ENCODE results near the gene MYO9B. TPM values are rescaled to one million over a fixed set of nuclear protein-coding genes. Genes with fewer than 3 reads are reported as not detected.

Gene MYO9B
- polyA plus RNA-seq, 10 donors = 30.2 to 48.5 (median 34.2) TPM

GRCh38 chr19:17236811-17237543 is 161.4 kb downstream of the MYO9B start:
- DNase-seq = no peak

DNA sequence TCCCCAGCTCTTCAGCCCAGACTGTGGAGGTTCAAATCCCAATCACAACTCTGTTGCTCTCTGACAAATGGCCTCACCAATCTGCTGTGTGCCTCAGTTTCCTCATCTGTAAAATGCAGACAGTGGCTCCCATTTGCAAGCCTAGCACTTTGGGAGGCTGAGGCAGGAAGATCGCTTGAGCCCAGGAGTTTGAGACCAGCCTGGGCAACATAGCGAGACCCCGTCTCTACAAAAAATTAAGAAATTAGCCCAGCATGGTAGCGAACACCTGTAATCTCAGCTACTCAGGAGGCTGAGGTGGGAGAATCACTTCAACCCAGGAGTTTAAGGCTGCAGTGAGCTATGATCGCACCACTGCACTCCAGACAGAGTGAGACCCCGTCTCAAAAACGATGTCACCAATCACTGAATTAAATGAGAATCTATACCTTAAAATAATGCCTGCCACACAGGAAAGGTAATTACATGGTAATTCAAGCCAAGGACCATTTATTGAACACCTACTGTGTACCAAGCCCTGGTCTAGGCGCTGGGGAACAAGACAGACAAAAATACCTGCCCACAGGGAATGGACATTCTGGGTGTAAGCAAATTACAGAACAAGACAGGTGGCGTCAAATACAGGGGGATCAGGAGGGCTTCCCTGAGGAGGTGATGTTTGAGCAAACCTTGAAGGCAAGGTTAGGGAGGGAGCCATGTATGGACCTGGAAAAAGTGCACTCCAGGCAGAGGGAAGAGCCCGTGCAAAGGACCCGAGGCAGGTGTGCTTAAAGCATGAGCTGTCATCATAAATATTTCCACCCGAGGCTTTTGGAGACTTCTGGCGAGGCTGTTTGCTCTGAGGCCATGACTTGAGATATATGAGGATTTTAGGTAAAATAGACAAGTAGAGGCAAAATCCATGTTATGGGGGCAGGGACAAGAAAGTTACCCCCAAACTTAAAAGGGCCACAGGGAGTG is 162.4 kb downstream of the MYO9B start:
- no peak for DNase-seq

- DNase-seq = no peak
These were observed 164.6 kb downstream of the MYO9B start for GRCh38 chr19:17240062-17240752.

GRCh38 chr19:17240826-17241399 is 165.3 kb downstream of the MYO9B start:
- DNase-seq = no peak

DNA sequence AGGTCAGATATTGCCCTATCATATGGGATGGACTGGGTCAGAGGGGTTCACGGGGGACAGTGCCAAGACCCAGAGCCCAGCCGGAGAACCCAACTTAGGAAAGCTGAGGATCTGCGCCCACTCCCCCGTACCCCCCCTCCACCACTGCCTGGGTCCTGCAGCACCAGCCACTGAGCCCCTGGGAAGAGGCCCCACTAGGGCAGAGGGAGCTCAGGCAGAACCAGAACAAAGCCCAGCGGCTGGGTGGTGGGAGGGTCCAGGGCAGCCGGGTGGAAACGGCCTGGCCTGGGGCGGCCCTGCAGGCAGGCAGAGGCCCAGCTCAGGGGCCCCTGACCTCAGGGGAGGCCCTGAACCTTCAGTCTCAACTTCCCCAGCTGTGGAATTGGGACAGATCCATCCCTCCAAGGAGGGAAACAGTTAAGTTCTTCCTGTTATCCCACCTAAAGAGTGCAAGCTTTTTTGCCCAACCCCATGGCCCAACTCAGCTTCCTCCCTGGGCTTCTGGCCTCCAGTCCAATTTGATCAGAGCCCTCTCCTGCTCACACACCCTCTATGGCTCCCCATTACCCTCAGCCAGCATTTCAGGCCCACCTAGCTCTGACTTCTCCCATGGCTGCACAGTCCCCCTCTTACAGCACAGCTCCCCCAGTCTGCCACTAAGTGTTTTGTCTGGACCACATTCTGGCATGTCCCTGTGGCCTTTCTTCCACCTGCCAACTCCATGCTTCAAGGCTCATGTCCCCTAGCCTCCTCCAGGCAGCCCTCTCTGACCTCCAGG is 167.0 kb downstream of the MYO9B start:
- no peak for DNase-seq

DNA sequence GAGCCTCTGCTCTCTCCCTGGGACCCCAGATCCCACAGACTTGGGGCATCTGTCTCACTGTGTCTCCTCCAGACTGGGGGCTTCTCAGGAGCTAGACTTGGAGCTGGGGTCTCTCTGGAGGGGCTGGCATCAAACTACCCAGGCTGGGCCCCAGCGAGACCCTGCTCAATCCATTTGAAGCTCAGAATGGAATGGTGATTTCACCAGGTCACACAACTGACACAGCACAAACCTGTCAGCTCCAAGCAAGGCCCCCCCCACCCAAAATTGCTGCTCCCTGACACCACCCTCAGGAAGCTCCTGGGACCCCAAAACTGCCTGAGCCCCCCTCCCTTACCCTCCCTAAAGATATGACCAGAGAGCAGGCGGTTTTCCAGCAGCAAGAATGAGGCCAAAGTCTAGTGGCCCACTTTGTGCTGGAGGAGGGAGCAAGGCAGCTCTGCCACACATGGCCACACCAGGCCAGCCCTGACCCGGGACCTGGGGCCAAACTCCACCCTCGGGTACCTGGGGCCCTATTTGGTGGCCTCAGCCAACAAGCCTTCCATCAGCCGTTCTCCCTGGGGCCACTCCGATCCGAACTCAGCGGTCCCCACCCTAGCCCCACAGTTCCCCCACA is 167.7 kb downstream of the MYO9B start:
- no peak for DNase-seq

- DNase-seq = peak in 2 of 3 donors; percentile 35 to 64
These were observed 168.4 kb downstream of the MYO9B start for GRCh38 chr19:17243830-17244617.

DNA sequence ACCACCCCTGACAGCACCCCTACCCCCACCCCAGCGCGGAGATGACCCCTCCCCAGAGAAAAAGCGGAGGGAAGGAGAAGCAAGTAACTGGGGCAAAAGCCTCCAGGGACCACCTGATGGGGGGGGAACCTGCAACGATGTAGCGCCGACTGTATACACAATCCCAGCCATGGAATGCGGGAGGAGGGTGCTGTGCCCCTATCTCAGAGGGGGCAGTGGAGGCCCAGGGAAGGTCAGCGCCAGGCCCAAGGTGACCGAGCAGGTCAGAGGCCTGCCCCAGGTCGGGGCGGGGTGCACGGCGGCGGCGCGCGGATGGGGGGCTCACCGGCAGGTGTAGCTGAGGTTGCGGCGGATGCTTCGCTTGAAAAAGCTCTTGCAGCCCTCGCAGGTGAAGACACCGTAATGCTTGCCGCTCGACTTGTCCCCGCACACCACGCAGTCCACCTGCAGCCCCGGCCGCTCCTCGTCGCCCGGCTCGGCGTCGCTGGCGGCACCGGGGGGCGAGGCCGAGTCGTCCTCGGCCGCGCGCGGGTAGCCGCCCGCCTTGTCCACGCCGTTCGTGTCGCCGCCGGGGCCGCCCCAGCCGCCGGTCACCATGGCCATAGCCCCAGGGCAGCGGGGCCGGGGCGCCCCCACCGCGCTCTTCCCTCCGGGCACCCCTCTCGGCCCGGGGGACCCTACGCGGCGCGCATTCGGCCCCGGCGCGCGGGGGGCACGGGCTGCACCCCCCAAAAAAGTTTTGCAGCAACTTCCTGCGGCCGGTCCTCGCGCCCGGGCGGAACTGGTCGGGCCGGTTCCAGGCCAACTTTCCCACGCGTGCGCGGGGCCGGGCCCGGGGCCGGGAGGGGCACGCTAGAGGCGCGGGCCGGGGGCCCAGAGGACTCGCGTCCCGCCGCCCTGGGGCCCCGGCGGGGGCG is 169.3 kb downstream of the MYO9B start:
- peak in 2 of 3 donors; percentile 29 to 58 for DNase-seq

- no peak for DNase-seq
These were observed 170.0 kb downstream of the MYO9B start, which contains the start of gene NR2F6 for GRCh38 chr19:17245535-17245984. Gene NR2F6, minus strand, starts transcription at chr19:17245919. Its CDS starts 699 bp downstream, at chr19:17245220.

- DNase-seq = peak; percentile 28 to 93 (median 50)
These were observed 171.3 kb downstream of the MYO9B start for GRCh38 chr19:17246681-17247425.

DNA sequence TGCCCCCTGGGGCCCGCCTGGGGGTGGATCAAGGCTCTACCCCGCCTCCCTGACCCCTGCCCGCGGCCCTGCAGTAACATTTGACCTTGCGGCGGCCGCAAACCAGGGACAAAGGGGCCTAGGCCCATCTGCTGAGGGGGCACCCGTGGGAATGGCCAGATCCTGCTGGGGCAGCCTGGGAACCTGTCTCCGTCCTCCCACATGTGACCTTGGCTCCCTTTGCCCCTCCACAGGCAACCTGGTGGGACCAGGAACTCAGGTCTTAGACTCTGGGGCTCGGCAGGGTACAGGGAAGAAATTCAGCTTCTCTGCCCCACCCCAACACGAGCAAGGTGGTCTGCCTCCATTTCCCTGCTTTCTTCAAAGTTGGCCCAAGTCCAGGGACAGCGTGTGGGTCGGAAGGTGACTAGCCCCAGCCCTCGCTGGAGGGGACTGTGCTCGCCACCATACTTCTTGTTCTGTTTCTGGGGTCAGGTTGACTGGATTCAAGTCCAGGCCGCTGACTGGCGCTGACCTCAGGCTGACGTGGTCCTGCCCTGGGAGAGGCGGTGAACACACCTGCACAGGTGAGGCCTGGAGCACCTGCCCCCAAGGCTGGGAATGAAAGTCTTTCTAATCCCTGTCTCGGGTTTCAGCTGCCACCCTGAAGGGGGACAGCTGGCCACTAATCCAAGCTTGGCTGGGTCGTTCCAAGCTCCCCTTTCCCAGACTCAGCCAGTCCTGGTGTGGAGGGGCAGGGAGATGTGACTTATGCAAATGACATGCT is 172.6 kb downstream of the MYO9B start:
- no peak for DNase-seq

DNA sequence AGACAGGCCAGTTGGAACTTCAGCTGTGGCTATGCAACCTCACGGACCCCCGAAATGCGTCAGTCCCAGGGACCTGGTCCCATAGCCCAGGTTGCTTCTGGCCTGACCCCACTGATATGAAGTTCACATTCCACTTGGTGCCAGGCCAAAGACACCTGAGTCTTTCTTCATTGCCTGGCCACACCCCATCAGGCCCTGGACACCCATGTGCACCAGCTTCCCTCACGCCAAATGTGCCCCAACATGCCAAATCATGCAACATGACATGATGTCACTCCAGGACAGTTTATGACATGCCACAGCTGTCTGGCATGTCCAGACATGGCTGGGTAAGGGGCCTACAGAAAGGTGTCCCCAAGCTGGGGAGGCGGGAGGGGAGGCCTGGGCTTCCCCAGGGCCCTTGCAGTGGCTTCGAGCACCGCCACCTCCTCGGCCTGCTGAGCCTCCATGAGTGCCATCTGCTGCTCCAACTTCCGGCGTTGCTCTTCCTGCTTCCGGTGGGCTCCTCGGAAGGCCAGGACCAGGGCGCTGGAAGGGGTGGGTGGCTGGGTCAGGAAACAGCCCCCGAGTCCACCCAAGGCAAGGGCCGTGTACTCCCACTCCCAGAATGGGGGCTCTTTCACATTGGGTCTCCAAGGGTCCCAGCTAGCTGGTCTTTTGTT is 174.4 kb downstream of the MYO9B start:
- DNase-seq = no peak

DNA sequence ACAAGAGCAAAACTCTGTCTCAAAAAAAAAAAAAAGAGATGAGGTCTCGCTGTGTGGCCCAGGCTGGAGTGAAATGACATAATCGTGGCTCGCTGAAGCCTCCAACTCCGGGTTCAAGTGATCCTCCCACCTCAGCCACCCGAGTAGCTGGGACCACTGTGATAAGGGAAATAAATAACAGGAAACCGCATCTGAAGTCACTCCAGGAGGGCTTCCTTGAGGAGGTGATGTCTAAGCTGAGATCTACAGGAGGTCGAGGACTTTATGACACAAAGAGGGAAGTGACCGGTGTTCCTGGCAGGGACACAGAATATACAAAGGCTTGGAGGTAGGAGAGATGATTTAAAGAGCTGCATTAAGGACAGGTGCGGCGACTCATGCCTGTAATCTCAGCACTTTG is 179.1 kb downstream of the MYO9B start:
- no peak for DNase-seq

DNA sequence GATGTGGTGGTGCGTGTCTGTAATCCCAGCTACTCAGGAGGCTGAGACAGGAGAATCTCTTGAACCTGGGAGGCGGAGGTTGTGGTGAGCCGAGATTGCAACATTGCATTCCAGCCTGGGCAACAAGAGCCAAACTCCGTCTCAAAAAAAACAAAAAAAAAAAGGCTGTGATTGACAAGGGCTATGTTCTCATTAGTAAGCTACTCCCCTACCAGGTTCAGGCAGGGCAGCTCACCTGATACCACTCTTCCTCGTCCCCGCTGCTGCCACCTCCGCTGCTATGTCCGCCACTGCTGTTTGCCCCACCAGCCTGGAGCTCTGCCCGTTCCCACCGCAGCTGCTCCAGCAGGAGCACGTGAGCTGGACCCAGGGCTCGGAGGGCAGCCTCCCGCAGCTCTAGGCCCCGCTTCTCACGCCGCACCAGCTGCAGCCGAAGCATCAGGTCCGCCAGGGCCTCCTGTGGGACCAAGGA is 179.6 kb downstream of the MYO9B start:
- no peak for DNase-seq

GRCh38 chr19:17256130-17256529 is 180.6 kb downstream of the MYO9B start:
- DNase-seq = no peak

All from muscle of back (tissue), 11 donors.